OCI-LY7 (cell line): ENCODE measurements around the gene SLC2A5.

Experiments used
- CTCF ChIP-seq: fragments of 200-600 bp; sonication (generic); conservative IDR thresholded peaks from 2 replicates; pipeline ENCODE4 v1.5.1; 2014; ENCODE audit warnings: mild to moderate bottlenecking, antibody characterized with exemption, low read length, moderate library complexity, mixed read lengths
- EZH2phosphoT487 ChIP-seq: fragments of 200-600 bp; sonication (generic); IDR thresholded peaks from 2 replicates; pipeline ENCODE4 v1.6.1; 2018; ENCODE audit warnings: low read depth, borderline replicate concordance, mild to moderate bottlenecking, mixed run types, antibody characterized with exemption, low read length, moderate library complexity, mixed read lengths

- TF ChIP-seq CTCF (no peak), EZH2phosphoT487 (no peak)
Measured at GRCh38 chr1:9024837-9025236, 44.6 kb downstream of the SLC2A5 start.
